Renal pelvis (tissue), 4 donors: Measurements from ENCODE around the gene SERTAD3. TPM values are rescaled to one million over a fixed set of nuclear protein-coding genes. Genes with fewer than 3 reads are reported as not detected.
"Not testable (repeated sequence)": the region's sequence is repeated elsewhere in the genome, so short reads cannot be mapped to it uniquely, and the experiment has no call there.

Experiments
- DNase-seq: peaks from one replicate; pipeline ENCODE4 v3.0.0-alpha.2; 2013
- polyA plus RNA-seq, 3 donors: library from polyadenylated mRNA; unstranded; fragments of 120-200 nt; gene quantifications; one replicate each; pipeline ENCODE4 v1.2.1, GENCODE V29; 2013; ENCODE audit not compliant: insufficient read length in 3 of 3

The SERTAD3 gene
- polyA plus RNA-seq, 3 donors = 36.5 to 38.6 (median 38.3) TPM

DNA sequence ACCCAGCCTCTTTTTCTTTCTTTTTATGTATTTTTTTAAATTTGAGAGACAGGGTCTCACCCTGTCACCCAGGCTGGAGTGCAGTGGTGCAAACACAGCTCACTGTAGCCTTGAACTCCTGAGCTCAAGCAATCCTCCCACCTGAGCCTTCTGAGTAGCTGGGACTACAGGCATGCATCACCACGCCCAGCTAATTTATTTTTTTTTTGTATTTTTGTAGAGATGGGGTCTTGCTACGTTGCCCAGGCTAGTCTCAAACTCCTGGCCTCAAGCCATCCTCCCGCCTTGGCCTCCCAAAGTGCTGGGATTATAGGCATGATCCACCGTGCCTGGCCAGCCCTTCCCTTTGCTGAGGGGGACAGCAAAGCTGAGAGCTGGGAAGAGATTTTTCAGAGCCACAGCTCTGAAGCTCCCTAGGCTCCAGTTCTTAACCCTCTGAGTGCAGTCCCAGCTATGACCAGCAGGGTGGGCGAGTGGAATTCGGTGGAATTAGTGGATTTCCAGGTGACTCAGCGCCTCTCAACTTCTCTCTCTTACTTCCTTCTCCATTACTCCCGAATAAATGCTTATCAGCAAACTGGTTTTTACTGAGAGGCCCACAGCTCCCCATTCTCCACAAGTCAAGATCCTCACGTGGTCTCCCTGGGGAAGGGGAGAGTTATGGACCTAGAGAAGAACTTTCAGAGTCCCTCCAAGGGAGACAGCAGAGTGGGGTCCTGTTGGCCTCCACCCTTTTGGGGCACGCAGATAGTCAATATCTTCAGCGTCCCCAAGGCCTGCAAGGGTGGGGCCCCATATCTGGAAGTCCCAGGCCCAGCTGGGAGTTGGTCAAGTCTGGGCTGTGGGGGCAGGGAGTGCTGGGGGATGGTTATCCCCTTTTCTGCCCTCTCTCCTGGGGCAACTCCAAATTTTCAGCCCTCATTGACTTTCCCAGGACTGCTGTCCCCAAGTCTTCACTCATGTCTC is 20.2 kb upstream of the SERTAD3 start:
- peak; percentile 84 for DNase-seq

- not testable (repeated sequence) for DNase-seq
These were observed 19.5 kb upstream of the SERTAD3 start for GRCh38 chr19:40463587-40464037.

- no peak for DNase-seq
These were observed 17.6 kb upstream of the SERTAD3 start for GRCh38 chr19:40461669-40462221.

- DNase-seq = no peak
These were observed 16.1 kb upstream of the SERTAD3 start for GRCh38 chr19:40460185-40460584.

DNA sequence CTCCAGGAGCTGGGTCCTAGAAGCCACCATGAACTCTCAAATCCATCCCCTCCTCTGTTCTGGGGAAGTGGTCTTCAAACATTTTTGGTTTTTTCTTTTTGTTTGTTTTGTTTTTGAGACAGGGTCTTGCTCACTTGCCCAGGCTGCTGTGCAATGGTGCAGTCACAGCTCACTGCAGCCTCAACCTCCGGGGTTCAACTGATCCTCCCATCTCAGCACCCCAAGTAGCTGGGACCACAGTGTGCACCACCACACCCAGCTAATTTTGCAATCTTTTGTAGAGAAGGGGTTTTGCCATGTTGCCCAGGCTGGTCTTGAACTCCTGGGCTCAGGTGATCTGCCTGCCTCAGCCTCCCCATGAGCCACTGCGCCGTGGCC is 14.5 kb upstream of the SERTAD3 start:
- no peak for DNase-seq

- DNase-seq = no peak
These were observed 13.9 kb upstream of the SERTAD3 start for GRCh38 chr19:40457953-40458596.

- DNase-seq = no peak
These were observed 12.9 kb upstream of the SERTAD3 start for GRCh38 chr19:40457048-40457447.

- DNase-seq = not testable (repeated sequence)
These were observed 9.8 kb upstream of the SERTAD3 start for GRCh38 chr19:40453943-40454342.

DNA sequence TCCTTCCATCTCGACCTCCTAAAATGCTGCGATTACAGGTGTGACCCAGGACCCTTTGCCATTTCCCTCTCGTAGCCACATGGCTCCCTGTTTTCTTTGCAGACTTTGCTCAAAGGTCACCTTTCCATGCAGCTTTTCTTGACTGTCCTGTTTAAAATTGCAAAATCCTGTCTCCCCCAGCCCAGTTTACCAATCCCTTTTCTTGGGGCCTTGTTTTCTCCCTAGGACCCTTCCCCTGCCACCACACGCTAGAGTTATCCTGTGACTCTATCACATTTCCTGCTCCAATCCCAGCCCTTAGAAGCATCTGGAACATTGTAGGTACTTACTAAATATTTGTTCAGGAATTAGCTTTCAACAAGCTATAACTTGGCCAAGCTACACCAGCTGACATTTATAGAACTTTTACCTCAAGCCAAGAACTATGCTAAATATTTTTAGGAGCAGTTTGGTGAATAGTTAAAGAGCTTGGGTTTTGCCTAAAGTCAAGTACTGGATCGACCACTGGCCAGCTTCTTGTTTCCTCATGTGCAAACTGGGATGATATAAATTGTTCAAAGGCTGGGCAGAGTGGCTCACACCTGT is 9.1 kb upstream of the SERTAD3 start:
- DNase-seq = no peak

DNA sequence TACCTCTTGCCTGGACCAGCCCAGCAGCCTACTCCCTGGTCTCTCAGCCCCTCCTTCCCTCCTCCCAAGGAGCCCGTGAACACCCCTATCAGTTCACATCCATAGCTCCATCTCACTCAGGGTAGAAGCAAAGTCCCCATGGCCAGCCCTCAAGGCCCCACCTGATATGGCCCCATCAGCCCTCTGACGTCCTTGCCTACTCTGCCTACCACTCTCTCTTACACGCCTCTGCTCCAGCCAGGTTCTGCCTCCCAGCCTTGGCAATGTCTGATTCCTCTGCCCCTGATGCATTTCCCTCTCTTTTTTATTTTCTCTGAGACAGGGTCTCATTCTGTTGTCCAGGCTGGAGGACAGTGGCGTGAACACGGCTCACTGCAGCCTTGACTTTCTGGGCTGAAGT is 7.9 kb upstream of the SERTAD3 start:
- DNase-seq = no peak

DNA sequence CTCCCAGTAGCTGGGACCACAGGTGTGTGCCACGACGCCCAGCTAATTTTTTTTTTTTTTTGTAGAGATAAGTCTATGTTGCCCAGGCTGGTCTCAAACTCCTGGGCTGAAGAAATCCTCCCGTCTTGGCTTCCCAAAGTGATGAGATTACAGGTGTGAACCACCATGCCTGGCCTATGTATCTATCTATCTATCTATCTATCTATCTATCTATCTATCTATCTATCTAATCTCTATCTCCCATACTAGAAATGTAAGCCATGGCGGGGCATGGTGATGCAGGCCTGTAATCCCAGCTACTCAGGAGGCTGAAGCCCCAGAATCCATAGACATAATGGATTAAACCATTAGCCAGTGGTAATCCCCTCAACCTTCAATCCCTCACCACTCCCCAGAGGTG is 6.5 kb upstream of the SERTAD3 start:
- no peak for DNase-seq

GRCh38 chr19:40449506-40449905 is 5.4 kb upstream of the SERTAD3 start:
- DNase-seq = no peak

DNA sequence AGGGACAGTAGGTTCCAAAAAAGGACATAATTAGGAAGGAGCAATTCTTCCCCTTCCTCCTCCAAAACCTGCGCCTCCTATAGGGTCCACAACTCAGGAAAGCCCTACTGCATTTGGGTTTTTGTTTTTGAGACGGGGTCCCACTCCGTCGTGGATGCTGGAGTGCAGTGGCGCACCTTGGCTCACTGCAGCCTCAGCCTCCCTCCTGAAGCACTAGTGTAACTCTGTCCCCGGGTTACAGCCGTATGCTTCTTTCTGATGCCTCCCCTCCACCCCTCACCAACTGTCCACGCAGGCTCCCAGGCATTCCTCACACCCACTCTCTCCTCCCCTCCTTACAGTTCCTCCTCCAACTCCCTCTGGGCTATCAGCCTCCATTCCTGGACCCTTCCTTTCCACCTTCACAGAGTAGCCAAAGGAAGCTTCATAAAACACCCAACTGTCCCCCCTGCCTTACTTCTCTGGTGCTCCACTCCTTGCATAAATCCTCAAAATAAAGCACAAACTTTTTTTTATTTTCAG is 2.2 kb upstream of the SERTAD3 start:
- no peak for DNase-seq

DNA sequence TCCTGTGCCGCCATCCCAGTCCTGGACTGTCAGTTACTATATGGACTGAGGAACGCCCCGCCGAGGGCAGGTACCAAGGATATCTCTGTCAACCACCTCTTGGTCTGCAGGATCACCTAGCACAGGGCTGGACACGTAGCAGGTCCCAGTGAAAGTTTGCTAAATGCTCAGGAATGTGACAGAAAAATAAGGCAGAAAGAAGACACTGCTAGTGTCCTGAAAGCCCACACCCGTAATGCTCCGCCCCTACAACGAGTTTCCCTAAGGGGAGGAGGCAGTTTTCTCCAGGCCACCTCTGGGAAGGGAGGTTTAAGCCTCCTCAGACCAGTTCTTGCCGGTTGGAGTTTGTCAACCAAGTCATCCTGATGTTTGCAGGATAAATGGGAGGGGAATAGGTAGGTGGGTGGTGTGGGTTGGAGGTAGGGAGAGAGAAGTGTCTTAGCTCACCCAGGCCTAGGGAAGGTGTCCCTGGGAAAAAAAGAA is 1.7 kb upstream of the SERTAD3 start:
- peak; percentile 66 for DNase-seq

DNA sequence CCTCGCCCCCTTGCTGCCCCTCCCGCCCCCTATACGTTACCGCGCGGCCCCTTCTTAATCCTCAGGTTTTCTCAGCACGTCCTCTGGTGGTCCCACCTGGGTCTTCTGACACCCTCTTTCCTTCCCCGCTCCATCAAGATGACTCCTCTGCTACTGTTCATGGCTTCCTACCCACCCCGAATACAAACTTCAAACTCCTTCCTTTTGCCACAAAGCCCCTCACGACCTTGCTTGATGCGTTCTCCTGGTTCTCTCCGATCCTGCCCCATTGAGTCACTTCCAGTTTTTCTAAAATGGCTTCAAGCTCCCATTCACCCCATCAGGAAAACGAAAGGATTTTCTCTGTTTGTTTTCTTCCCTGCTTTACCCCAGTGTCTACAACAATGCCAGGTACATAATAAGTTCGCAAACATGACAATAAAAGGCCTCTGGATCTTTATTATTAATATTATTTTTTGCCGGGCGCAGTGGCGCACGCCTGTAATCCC is 734 bp upstream of the SERTAD3 start:
- no peak for DNase-seq

DNA sequence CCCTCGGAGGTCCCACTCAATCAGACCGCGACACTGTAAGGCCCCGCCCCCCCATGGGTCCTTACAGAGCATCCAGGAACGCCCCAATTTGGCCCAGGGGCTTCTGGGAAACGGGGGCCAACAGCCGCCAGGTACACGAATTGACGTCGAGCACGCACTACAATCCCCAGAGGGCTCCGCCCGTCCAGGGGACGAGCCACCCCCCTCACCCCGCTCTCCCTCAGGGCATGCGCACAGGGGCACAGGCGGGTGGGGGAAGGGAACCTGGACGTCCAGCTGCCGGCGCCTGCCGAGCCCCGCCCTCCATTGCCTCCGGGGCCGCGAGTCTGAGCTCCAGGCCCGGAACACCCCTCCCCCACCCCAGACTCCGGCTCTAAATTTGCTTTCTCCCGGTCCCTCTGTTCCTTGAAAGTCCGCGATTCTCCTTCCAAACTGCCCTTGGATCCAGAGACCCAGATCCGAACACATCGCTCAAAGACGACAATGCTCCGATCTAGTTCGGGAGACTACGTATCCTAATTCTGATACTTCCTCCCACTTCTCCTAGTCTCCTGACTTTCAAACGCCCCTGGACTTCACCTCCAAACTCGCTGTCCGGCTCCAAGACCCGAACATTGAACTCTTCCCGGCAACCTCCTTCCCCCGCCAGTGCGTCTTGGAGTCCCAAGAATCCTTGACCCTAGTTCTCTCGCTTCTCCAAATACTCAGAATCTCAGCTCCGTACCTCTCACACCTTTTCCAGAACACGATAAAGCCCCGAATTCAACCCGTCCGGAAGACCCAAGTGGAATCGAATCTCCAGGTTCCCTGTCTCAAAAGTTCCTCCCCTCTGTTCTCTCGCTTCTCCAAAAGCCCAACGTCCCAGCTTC is 770 bp downstream of the SERTAD3 start:
- DNase-seq = peak; percentile 100

DNA sequence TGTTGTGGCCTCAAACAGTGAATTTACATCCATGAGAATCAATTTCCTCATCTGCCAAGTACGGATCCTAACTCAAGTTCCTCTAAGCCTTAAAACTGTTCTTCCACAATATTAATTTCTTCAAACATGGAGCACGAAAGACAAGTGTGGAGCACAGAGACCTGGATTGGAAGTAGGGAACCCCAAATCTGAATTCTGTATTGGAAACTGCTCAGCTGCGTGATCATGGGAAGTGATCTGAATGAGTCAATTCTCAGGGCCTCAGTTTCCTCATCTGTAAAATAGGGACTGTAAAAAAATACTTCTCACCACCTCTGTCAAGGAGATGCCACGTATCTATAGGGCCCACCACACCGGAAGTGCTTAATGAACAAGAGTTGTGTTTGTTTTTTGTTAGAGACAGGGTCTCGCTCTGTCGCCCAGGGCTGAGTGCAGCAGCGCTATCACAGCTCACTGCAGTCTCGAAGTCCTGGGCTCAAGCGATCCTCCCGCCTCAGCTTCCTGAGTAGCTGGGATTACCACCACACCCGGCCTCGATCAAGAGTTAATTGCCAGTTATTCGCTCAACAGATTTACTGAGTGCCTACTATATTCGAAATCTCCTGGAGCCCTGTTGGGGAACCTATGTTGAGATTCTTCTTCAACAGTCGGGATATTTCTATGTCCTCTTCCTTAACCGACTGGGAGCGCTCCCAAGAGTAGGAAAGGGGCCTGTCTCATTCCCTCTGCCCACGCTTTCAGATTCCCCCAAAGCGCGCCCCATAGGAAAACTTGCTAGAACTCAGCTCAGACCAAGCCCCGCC is 1.6 kb downstream of the SERTAD3 start:
- DNase-seq = no peak

- DNase-seq = no peak
These were observed 2.3 kb downstream of the SERTAD3 start for GRCh38 chr19:40441719-40442253.

- DNase-seq = no peak
These were observed 5.9 kb downstream of the SERTAD3 start for GRCh38 chr19:40438284-40438683.
